Lung (tissue), 12 donors: Measurements from ENCODE around the gene CARD14. TPM values are rescaled to one million over a fixed set of nuclear protein-coding genes. Genes with fewer than 3 reads are reported as not detected.

Experiments
- ATAC-seq: fragments of 200-7000 bp; cut with Tn5 transposase; one replicate; pipeline ENCODE4 v1.9.1; 2020; ENCODE audit warnings: moderate number of reproducible peaks; ENCODE audit not compliant: insufficient read depth, low FRiP score
- DNase-seq, 3 donors: peaks; one replicate each; pipeline ENCODE4 v3.0.0-alpha.2; 2013 to 2017
- H3K27ac ChIP-seq, 2 donors: one replicate each; pipeline ENCODE4 v1.5.1; 2013; ENCODE audit warnings: mild to moderate bottlenecking in 2 of 2, moderate library complexity in 2 of 2, control low read depth in 1 of 2, inconsistent platforms in 1 of 2, low read depth in 1 of 2, low read length in 1 of 2
- H3K27me3 ChIP-seq, 3 donors: one replicate each; pipeline ENCODE4 v1.5.1; 2013; ENCODE audit warnings: low read length in 2 of 3; ENCODE audit not compliant: control insufficient read depth in 3 of 3, insufficient read depth in 3 of 3
- H3K36me3 ChIP-seq, 4 donors: one replicate each; pipeline ENCODE4 v1.5.1; 2013; ENCODE audit warnings: low read length in 4 of 4, mild to moderate bottlenecking in 1 of 4, moderate library complexity in 1 of 4; ENCODE audit not compliant: control insufficient read depth in 4 of 4, insufficient read depth in 4 of 4
- H3K4me1 ChIP-seq, 5 donors: one replicate each; pipeline ENCODE4 v1.5.1; 2013; ENCODE audit warnings: low read length in 5 of 5, mild to moderate bottlenecking in 2 of 5, moderate library complexity in 1 of 5; ENCODE audit not compliant: control insufficient read depth in 5 of 5, insufficient read depth in 5 of 5
- H3K4me3 ChIP-seq: one replicate; pipeline ENCODE4 v1.5.1; 2013; ENCODE audit warnings: mild to moderate bottlenecking, control low read depth, moderate library complexity
- H3K9ac ChIP-seq, 2 donors: one replicate each; pipeline ENCODE4 v1.5.1; 2013; ENCODE audit warnings: low read length in 2 of 2, control low read depth in 1 of 2; ENCODE audit not compliant: insufficient read depth in 1 of 2
- H3K9me3 ChIP-seq, 4 donors: one replicate each; pipeline ENCODE4 v1.5.1; 2013; ENCODE audit warnings: low read length in 3 of 4, mild to moderate bottlenecking in 1 of 4, moderate library complexity in 1 of 4; ENCODE audit not compliant: control insufficient read depth in 4 of 4, insufficient read depth in 3 of 4
- CTCF ChIP-seq: IDR thresholded peaks from 2 replicates; pipeline ENCODE4 v1.5.1; 2012; ENCODE audit warnings: mild to moderate bottlenecking; ENCODE audit errors: control extremely low read depth, extremely low read depth
- WGBS, 2 donors: extraction: QIAGEN DNeasy Blood & Tissue Kit; methylation state at CpG; one replicate each; pipeline ENCODE4 v1.1.7; 2013; 5-methylcytosine and 5-hydroxymethylcytosine counted together
- polyA plus RNA-seq, 2 donors: library from polyadenylated mRNA; stranded (reverse); fragments of 200-250 nt; gene quantifications; one replicate each; pipeline ENCODE4 v1.2.1, GENCODE V29; 2013
- total RNA-seq, 2 donors: library from RNA; depleted of rRNA in 1 of 2; stranded (reverse); fragments of >200 nt in 1 of 2; gene quantifications; one replicate each; pipeline ENCODE4 v1.2.1, GENCODE V29; 2014 to 2021
- donor health status: control.
- donor health status: control.
- donor health status: Bipolar disorder and iron deficiency.
- donor health status: healthy.
- donor health status: DM: yes; HTN: yes; CAD: no.

Gene CARD14
- total and polyA plus RNA-seq, 4 donors: 0.50 to 1.8 (median 1.2) TPM

GRCh38 chr17:80182118-80182844 lies 12.5 kb downstream of the CARD14 start:
- ATAC-seq: no peak
- TF ChIP-seq CTCF: no peak
- H3K4me3 ChIP-seq: no peak overlapping the region
- no peaks in the 10 kb centered on the region for H3K36me3 ChIP-seq
- H3K9ac ChIP-seq: no peak overlapping the region
- 89 to 93% methylated on average over 30 of the region's 30 CpGs for WGBS, 2 donors
- no peaks in the 10 kb centered on the region for H3K4me1 ChIP-seq
- no peaks in the 10 kb centered on the region for H3K27me3 ChIP-seq
- peaks cover 0 to 2% (median 0%) of the 10 kb centered on the region in 4 donors for H3K9me3 ChIP-seq
- H3K27ac ChIP-seq: no peak overlapping the region
- no peak for DNase-seq

GRCh38 chr17:80182845-80183223 lies 13.0 kb downstream of the CARD14 start:
- H3K36me3 ChIP-seq: no peaks in the 10 kb centered on the region
- TF ChIP-seq CTCF: no peak
- no peaks in the 10 kb centered on the region for H3K27me3 ChIP-seq
- DNase-seq (no peak), ATAC-seq (no peak)
- peaks cover 0 to 2% (median 0%) of the 10 kb centered on the region in 4 donors for H3K9me3 ChIP-seq
- no peak overlapping the region for H3K9ac ChIP-seq
- peaks cover 0 to 1% (median 0%) of the 10 kb centered on the region in 5 donors for H3K4me1 ChIP-seq
- WGBS, 2 donors: 93% methylated on average over 12 of the region's 12 CpGs
- H3K4me3 ChIP-seq: no peak overlapping the region
- no peak overlapping the region for H3K27ac ChIP-seq

GRCh38 chr17:80183581-80184422 lies 14.0 kb downstream of the CARD14 start:
- Histone ChIP-seq H3K4me3 (no peak overlapping the region), H3K4me1 (peaks cover 0 to 5% (median 0%) of the 10 kb centered on the region in 5 donors), H3K9ac (no peak overlapping the region), H3K9me3 (peaks cover 0 to 2% (median 0%) of the 10 kb centered on the region in 4 donors), H3K27ac (no peak overlapping the region), H3K36me3 (no peaks in the 10 kb centered on the region), H3K27me3 (no peaks in the 10 kb centered on the region)
- TF ChIP-seq CTCF: no peak
- no peak for DNase-seq
- ATAC-seq: no peak
- WGBS, 2 donors: 85 to 90% methylated on average over 26 of the region's 26 CpGs
